Endothelial cell of umbilical vein (primary cell): ENCODE data around the gene FKRP. TPM values are rescaled to one million over a fixed set of nuclear protein-coding genes. Genes with fewer than 3 reads are reported as not detected.

Experiments used
- BruUV-seq: library from RNA; stranded (reverse); fragments of 400-500 nt; replicated peaks from 2 replicates; lab custom pipeline; 2021; lab: Mats Ljungman, UMichigan
- CTCF ChIA-PET: fragments of 300-600, 350-600 bp; sonication (Branson Sonifier 250); formaldehyde crosslinking; loops from one replicate; lab custom pipeline; 2021; ENCODE audit warnings: antibody characterized with exemption, inconsistent platforms; lab: Charles Lee
- POLR2A ChIA-PET: fragments of 300-600, 350-600 bp; sonication (Branson Sonifier 250); formaldehyde crosslinking; loops from one replicate; lab custom pipeline; 2021; ENCODE audit warnings: antibody characterized with exemption, inconsistent platforms; lab: Charles Lee
- DNase-seq: peaks from one replicate; pipeline ENCODE4 v3.0.0-alpha.2; 2011; ENCODE audit warnings: low read depth, low spot score
- FAIRE-seq: peaks from 2 replicates; lab custom pipeline; 2011; peaks lifted over from hg19 to GRCh38; lab: Jason Lieb, UNC
- H2AFZ ChIP-seq: 2 replicates; pipeline ENCODE4 v1.6.0; 2012; ENCODE audit warnings: low read depth, low read length, control low read depth, inconsistent platforms
- H3K27ac ChIP-seq: 2 replicates; pipeline ENCODE4 v1.5.1; 2011; ENCODE audit warnings: low read depth, mild to moderate bottlenecking, control low read depth, low read length, moderate library complexity; ENCODE audit not compliant: insufficient read depth
- H3K27me3 ChIP-seq, 2 experiments: 2 replicates each; pipeline versions ENCODE4 v1.6.0 to v1.6.1; 2011; ENCODE audit warnings: low read length in 2 of 2, mixed read lengths in 1 of 2; ENCODE audit not compliant: control insufficient read depth in 2 of 2, insufficient read depth in 2 of 2
- H3K36me3 ChIP-seq, 2 experiments: 2 replicates in 1 of 2; 3 replicates in 1 of 2; pipeline ENCODE4 v1.5.1; 2011; ENCODE audit warnings: low read length in 2 of 2, mild to moderate bottlenecking in 1 of 2, moderate library complexity in 1 of 2; ENCODE audit not compliant: control insufficient read depth in 2 of 2, insufficient read depth in 2 of 2; ENCODE audit errors: extremely low read depth in 1 of 2
- H3K4me1 ChIP-seq: 3 replicates; pipeline ENCODE4 v1.5.1; 2011; ENCODE audit warnings: mild to moderate bottlenecking, low read length; ENCODE audit not compliant: control insufficient read depth, insufficient read depth; ENCODE audit errors: extremely low read depth
- H3K4me2 ChIP-seq: 2 replicates; pipeline ENCODE4 v1.6.1; 2011; ENCODE audit warnings: low read length, control low read depth, mixed read lengths; ENCODE audit not compliant: insufficient read depth
- H3K4me3 ChIP-seq, 3 experiments: fragments of 200-600 bp in 1 of 3; sonication (generic), shearing (Covaris generic) in 1 of 3; replicated peaks in 1 of 3; 2 replicates each; pipeline ENCODE4 v1.5.1; 2011 to 2016; ENCODE audit warnings: control low read depth in 3 of 3, low read length in 3 of 3, mild to moderate bottlenecking in 2 of 3, inconsistent platforms in 1 of 3, low read depth in 1 of 3, moderate library complexity in 1 of 3; ENCODE audit not compliant: insufficient read depth in 1 of 3
- H3K79me2 ChIP-seq: 2 replicates; pipeline ENCODE4 v1.6.0; 2012; ENCODE audit warnings: low read length, inconsistent platforms; ENCODE audit not compliant: control insufficient read depth, insufficient read depth
- H3K9ac ChIP-seq: replicated peaks from 2 replicates; pipeline ENCODE3; 2011; ENCODE audit warnings: low read length, control low read depth; ENCODE audit not compliant: insufficient read depth; ENCODE audit errors: extremely low read depth
- H3K9me1 ChIP-seq: replicated peaks from 3 replicates; pipeline ENCODE4 v1.6.0; 2011; ENCODE audit warnings: mild to moderate bottlenecking, low read length; ENCODE audit not compliant: control insufficient read depth, insufficient read depth; ENCODE audit errors: extremely low read depth
- H3K9me3 ChIP-seq: replicated peaks from 2 replicates; pipeline ENCODE4 v1.5.1; 2012; ENCODE audit warnings: low read length, inconsistent platforms; ENCODE audit not compliant: control insufficient read depth, insufficient read depth
- H4K20me1 ChIP-seq: replicated peaks from 2 replicates; pipeline ENCODE3; 2011; ENCODE audit warnings: mild to moderate bottlenecking, low read length; ENCODE audit not compliant: control insufficient read depth, insufficient read depth; ENCODE audit errors: extremely low read depth
- EZH2 ChIP-seq: IDR thresholded peaks from 2 replicates; pipeline ENCODE4 v1.6.1; 2012; ENCODE audit warnings: borderline replicate concordance, low read depth, mild to moderate bottlenecking, moderate library complexity, low read length, inconsistent platforms; ENCODE audit not compliant: severe bottlenecking
- FOS ChIP-seq: IDR thresholded peaks from 2 replicates; pipeline ENCODE4 v1.6.1; 2011; ENCODE audit warnings: mild to moderate bottlenecking, low read length, moderate library complexity, borderline replicate concordance; ENCODE audit not compliant: insufficient read depth
- GATA2 ChIP-seq: IDR thresholded peaks from 2 replicates; pipeline ENCODE4 v1.7.0; 2011; ENCODE audit warnings: low read depth, mild to moderate bottlenecking, moderate library complexity, mixed read lengths, low read length; ENCODE audit not compliant: insufficient read length, insufficient read depth
- JUN ChIP-seq: IDR thresholded peaks from 2 replicates; pipeline ENCODE4 v1.6.1; 2011; ENCODE audit warnings: borderline replicate concordance, low read depth; ENCODE audit not compliant: insufficient read length, insufficient read depth
- MYC ChIP-seq: IDR thresholded peaks from one replicate; pipeline ENCODE4 v1.6.1; 2011; ENCODE audit warnings: mild to moderate bottlenecking, low read depth, low read length
- POLR2A ChIP-seq: IDR thresholded peaks from 2 replicates; pipeline ENCODE4 v1.6.1; 2012; ENCODE audit warnings: low read depth, mild to moderate bottlenecking, control low read depth, low read length
- POLR2AphosphoS5 ChIP-seq: IDR thresholded peaks from 2 replicates; pipeline ENCODE4 v1.6.1; 2012; ENCODE audit warnings: low read depth, mild to moderate bottlenecking, control low read depth, low read length, moderate library complexity; ENCODE audit not compliant: insufficient read depth
- dilution Hi-C: fragments of 300-500 bp; cut with MboI; formaldehyde crosslinking; loops from one replicate; pipeline ENCODE4 v1.15.0; 2019; ENCODE audit warnings: low sequenced_read_pairs; ENCODE audit not compliant: extremely low pct_ligation_motif_present
- intact Hi-C: fragments of 100-400 bp; cut with micrococcal nuclease; formaldehyde crosslinking; loops from one replicate; pipeline ENCODE4 v1.10.0; 2022
- polyA plus RNA-seq, 4 experiments: library from polyadenylated mRNA; depleted of rRNA in 3 of 4; stranded (reverse) in 3 of 4; unstranded in 1 of 4; fragments of >200 nt; gene quantifications; 2 replicates each; pipeline versions ENCODE4 v1.2.1 to v1.2.3, GENCODE V29; 2011 to 2012; ENCODE audit warnings: missing spikeins in 1 of 4
- total RNA-seq: library from RNA; stranded (reverse); gene quantifications from 2 replicates; pipeline ENCODE4 v1.2.3, GENCODE V29; 2021
- TF ChIP-seq, protein P1 (sequence below), 2 donors: IDR thresholded peaks; 1 replicate in 1 of 2; 2 replicates in 1 of 2; pipeline ENCODE4 v1.5.1; 2011; ENCODE audit warnings: low read length in 2 of 2, mild to moderate bottlenecking in 2 of 2, moderate library complexity in 2 of 2, control low read depth in 1 of 2, inconsistent platforms in 1 of 2, low read depth in 1 of 2; ENCODE audit not compliant: insufficient read depth in 1 of 2; ENCODE audit errors: extremely low read depth in 1 of 2
- TF ChIP-seq, protein P2 (sequence below): IDR thresholded peaks from 2 replicates; pipeline ENCODE4 v1.6.1; 2011; ENCODE audit not compliant: insufficient read depth, insufficient read length

FKRP gene
- total and polyA plus RNA-seq, 2 donors (not counting 3 experiments of a cell fraction or from before 2014, with no cell fraction given) = 31.5 to 32.8 TPM

DNA sequence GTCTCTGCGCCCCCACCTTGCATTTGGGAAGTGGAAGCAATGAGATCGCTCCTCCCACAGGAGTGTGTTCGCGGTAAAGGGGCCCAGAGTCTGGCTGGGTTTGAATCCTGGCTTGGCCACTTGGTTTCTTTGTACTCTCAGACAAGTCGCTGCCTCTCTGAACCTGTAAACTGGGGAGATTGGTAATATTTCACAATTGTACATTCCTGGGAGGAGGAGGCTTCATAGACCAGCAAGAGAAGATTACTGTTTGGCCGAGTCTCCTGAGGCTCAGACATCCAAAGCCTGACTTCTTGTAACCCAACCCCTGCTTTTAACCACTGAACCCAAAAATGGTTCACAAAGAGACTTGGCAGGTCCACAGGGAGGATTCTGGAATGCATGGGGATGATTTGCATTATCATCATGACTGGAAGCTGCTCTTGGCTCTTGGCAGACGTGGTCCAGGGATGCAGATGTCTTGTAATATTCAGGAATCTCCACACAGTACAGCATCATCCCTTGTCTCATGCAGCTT lies 14.0 kb downstream of the FKRP start:
- Histone ChIP-seq H3K9me3 (no peaks in the 10 kb centered on the region), H3K4me3 (no peak overlapping the region), H2AFZ (no peak overlapping the region), H3K4me1 (peaks cover 24% of the 10 kb centered on the region), H3K9ac (no peak overlapping the region), H4K20me1 (no peaks in the 10 kb centered on the region), H3K27me3 (no peaks in the 10 kb centered on the region), H3K9me1 (no peaks in the 10 kb centered on the region), H3K36me3 (peaks cover 0 to 2% of the 10 kb centered on the region in 2 experiments), H3K27ac (no peak overlapping the region), H3K79me2 (no peaks in the 10 kb centered on the region), H3K4me2 (no peak overlapping the region)
- FAIRE-seq (no peak), DNase-seq (no peak)
- POLR2A ChIA-PET = no interaction called here
- CTCF ChIA-PET = no interaction called here
- no TSS peak for BruUV-seq
- dilution Hi-C loops = no loop called here
- intact Hi-C loops = no loop called here
- TF ChIP-seq JUN = no peak
- TF ChIP-seq, protein P1, sequence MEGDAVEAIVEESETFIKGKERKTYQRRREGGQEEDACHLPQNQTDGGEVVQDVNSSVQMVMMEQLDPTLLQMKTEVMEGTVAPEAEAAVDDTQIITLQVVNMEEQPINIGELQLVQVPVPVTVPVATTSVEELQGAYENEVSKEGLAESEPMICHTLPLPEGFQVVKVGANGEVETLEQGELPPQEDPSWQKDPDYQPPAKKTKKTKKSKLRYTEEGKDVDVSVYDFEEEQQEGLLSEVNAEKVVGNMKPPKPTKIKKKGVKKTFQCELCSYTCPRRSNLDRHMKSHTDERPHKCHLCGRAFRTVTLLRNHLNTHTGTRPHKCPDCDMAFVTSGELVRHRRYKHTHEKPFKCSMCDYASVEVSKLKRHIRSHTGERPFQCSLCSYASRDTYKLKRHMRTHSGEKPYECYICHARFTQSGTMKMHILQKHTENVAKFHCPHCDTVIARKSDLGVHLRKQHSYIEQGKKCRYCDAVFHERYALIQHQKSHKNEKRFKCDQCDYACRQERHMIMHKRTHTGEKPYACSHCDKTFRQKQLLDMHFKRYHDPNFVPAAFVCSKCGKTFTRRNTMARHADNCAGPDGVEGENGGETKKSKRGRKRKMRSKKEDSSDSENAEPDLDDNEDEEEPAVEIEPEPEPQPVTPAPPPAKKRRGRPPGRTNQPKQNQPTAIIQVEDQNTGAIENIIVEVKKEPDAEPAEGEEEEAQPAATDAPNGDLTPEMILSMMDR (IDR thresholded peaks at IDR 0.05; ENCODE audit: extremely low read depth in 1 of 2, insufficient read depth in 1 of 2, low read depth in 1 of 2, low read length in 2 of 2) = no peak
- TF ChIP-seq GATA2 = no peak
- TF ChIP-seq POLR2A = no peak
- TF ChIP-seq, protein P2, sequence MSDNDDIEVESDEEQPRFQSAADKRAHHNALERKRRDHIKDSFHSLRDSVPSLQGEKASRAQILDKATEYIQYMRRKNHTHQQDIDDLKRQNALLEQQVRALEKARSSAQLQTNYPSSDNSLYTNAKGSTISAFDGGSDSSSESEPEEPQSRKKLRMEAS = no peak
- TF ChIP-seq FOS = no peak
- TF ChIP-seq EZH2 = no peak
- no peak for TF ChIP-seq POLR2AphosphoS5
- TF ChIP-seq MYC = no peak
